Mammary epithelial cell (primary cell): ENCODE data around the gene UNC79.
A peak's percentile ranks its signal among the peaks of the same experiment; 100 is the strongest.

ENCODE experiments used
- EZH2 ChIP-seq: IDR thresholded peaks from 2 replicates; pipeline ENCODE4 v1.6.1; 2012; ENCODE audit warnings: low read length, inconsistent platforms, borderline replicate concordance
- TF ChIP-seq, protein P1 (sequence below), 2 donors: IDR thresholded peaks in 1 of 2; conservative IDR thresholded peaks in 1 of 2; 2 replicates each; pipeline ENCODE4 v1.5.1; 2011 to 2012; ENCODE audit warnings: inconsistent platforms in 2 of 2, low read length in 2 of 2, mild to moderate bottlenecking in 2 of 2, control low read depth in 1 of 2, low read depth in 1 of 2; ENCODE audit not compliant: insufficient read depth in 1 of 2; ENCODE audit errors: extremely low read depth in 1 of 2

DNA sequence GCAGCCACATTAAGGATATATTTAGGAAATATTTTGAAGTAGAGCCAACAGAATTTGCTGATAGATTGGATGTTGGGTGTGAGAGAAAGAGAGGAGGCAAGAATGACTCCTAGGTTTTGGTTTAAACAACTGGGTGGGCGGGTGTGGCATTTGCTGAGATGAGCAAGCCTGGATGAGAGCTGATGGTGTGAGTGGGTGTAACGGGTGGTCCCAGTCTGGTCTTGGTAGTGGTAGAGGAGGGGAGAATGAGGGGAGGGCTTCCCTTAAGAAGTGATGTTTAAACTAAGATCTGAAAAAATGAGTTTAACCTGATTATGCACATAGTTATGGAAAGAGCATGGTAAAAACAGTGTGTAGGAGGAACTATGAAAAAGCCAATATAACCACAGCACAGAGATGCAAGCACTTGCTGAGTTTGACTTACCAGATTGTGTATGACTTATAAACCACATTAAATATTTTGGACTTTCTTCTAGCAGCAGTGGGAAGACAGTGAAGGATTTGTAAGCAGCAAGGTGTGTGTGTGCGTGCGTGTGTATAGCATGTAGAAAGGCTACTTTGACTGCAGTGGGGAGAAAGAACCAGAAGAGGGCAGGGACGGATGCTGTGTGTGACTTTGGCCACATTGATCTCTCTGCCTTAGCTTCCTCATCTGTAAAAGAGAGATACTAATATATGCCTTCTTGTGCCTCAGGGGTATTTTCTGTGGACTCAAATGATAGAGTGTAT lies 217.9 kb downstream of the UNC79 start:
- TF ChIP-seq EZH2, result no peak
- TF ChIP-seq, protein P1, sequence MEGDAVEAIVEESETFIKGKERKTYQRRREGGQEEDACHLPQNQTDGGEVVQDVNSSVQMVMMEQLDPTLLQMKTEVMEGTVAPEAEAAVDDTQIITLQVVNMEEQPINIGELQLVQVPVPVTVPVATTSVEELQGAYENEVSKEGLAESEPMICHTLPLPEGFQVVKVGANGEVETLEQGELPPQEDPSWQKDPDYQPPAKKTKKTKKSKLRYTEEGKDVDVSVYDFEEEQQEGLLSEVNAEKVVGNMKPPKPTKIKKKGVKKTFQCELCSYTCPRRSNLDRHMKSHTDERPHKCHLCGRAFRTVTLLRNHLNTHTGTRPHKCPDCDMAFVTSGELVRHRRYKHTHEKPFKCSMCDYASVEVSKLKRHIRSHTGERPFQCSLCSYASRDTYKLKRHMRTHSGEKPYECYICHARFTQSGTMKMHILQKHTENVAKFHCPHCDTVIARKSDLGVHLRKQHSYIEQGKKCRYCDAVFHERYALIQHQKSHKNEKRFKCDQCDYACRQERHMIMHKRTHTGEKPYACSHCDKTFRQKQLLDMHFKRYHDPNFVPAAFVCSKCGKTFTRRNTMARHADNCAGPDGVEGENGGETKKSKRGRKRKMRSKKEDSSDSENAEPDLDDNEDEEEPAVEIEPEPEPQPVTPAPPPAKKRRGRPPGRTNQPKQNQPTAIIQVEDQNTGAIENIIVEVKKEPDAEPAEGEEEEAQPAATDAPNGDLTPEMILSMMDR (conservative IDR thresholded peaks at IDR 0.05 in 1 of 2, IDR thresholded peaks at IDR 0.05 in 1 of 2; ENCODE audit: extremely low read depth in 1 of 2, insufficient read depth in 1 of 2, low read depth in 1 of 2, low read length in 2 of 2), result peak; percentile 36 to 37
